M059J (cell line): ENCODE data around the gene BABAM2. TPM values are rescaled to one million over a fixed set of nuclear protein-coding genes. Genes with fewer than 3 reads are reported as not detected.
A peak's percentile ranks its signal among the peaks of the same experiment; 100 is the strongest.
"Not testable (repeated sequence)": the region's sequence is repeated elsewhere in the genome, so short reads cannot be mapped to it uniquely, and the experiment has no call there.

ENCODE experiments used
- DNase-seq: peaks from one replicate; pipeline ENCODE4 v3.0.0-alpha.2; 2012; ENCODE audit warnings: low read depth
- total RNA-seq: library from RNA; depleted of rRNA; stranded (reverse); fragments of >200 nt; shearing (Covaris generic); gene quantifications from 2 replicates; pipeline ENCODE4 v1.2.3, GENCODE V29; 2014

Gene BABAM2
- total RNA-seq, 1 experiment from 2014 or later = 41.8 TPM

DNA sequence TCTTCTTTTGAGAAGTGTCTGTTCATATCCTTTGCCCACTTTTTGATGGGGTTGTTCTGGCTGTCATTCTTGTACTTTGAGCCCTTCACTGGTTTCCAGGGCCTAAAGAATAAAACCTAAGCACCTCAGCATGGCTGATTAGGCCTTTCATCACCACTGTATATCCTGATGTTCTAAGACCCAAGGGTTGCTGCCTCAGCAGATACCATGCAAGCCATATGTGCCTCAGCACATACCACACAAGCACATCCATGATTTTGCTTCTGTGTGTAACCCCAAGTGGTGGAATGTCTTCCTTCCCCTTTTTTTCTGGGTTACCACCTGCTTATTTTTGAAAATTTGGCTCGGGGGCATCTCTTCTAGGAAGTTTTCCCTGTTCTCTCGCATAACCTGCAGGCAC is 11.7 kb upstream of the BABAM2 start:
- no peak for DNase-seq

DNA sequence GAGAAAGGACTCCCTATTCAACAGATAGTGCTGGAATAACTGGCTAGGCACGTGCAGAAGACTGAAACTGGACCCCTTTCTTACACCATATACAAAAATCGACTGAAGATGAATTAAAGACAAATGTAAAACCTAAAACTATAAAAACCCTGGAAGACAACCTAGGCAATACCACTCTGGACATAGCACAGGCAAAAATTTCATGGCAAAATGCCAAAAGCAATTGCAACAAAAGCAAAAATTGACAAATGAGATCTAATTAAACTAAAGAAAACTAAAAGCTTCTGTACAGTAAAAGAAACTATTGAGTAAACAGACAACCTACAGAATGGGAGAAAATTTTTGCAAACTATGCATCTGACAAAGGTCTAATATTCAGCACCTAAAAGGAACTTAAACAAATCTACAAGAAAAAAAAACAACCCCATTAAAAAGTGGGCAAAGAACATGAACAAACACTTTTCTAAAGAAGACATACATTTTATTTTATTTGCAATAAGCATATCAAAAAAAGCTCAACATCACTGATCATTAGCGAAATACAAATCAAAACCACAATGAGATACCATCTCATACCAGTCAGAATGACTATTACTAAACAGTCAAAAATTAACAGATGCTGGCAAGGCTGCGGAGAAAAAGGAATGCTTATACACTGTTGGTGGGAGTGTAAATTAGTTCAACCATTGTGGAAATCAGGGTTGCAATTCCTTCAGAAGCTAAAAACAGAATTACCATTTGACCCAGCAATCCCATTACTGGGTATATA is 8.5 kb upstream of the BABAM2 start:
- peak; percentile 72 for DNase-seq

DNA sequence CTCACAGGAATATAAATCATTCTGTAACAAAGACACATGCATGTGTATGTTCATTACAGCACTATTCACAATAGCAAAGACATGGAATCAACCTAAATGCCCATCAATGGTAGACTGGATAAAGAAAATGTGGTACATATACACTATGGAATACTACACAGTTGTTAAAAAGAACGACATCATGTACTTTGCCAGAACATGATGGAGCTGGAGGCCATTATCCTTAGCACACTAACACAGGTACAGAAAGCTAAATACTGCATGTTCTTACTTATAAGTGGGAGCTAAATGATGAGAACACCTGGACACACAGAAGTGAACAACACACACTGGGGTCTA is 8.0 kb upstream of the BABAM2 start:
- DNase-seq = not testable (repeated sequence)

DNA sequence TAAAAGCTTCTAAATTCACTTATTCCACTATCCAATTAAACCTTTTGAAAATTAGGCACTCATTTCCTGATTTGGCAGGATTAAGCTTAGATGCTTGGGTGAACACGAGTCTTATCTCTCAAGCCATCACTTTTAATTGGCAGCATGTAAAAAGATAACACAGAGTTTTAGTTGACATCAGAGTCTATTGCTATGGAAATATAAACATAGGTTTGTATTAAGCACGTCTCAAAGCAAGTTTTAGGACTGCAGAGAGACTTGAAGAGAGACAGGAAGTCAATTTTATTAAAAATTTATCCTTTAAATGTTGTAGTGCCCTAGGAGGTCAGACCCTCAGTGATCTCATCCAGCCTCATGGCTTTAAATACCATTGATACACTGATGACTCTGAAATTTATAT is 5.9 kb upstream of the BABAM2 start:
- peak; percentile 85 for DNase-seq

DNA sequence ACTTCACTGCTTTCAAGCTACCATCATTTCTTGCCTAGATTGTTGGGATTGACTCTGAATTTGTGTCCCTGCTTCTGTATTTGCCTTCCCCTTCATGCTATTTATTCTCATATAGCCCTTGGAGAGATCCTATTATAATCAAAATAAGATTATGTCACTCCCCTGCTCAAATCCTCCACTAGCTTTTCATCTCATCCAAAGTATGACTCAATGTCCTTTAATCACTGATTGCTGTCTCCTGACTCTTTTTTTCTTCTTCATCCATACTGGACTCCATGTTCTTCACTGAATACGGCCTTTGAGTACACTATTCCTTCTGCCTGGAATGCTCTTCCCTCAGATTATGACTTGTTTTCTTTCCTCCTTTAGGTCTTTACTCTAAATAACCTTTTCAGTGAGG is 5.3 kb upstream of the BABAM2 start:
- DNase-seq = peak; percentile 58

DNA sequence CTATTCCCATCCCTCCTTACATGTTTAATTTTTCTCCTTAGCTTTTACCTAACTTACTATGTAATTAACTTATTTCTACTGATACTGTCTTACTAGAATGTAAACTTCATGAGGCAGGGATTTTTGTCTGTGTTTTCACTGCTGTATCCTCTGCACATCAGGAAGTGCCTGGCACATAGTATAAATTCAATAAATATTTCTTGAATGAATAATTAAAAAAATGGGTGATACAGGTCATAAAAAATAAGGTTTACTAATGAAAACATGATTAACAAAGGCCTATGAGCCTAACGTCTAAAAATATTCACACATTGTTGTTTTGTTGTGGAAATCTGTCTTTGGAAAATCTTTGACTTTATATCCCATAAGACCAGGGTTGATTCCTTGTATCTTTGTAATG is 4.9 kb upstream of the BABAM2 start:
- no peak for DNase-seq

DNA sequence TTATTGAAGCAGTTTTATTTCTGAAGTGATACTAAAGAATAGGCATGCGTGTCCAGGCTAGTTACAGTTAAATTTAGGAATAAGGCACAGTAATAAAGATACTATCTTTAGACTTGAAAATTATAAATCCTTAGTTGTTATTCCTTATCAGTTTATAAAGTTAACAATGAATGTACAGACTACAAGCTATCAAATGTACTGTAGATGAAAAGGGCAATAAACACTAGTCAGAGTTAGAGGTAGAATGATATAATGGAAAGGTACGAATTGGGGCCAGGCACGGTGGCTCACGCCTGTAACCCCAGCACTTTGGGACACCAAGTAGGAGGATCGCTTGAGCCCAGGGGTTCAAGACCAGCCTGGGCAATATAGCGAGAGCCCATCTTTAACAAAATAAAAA is 4.2 kb upstream of the BABAM2 start:
- DNase-seq = no peak

DNA sequence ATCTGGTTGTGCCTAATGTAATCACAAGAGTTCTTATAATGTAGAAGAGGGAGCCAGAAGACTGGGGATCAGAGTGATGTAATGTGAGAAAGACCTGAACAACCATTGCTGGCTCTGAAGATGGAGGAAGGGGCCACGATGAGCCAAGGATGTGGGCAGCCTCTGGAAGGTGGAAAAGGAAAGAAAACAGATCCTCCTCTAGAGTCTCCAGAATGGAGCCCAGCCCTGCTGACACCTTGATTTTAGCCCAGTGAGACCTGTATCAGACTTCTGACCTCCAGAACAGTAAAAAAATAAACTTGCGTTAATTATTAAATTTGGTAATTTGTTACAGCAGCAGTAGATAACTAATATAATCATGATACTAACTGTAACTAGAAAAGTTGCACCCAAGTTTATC is 3.4 kb upstream of the BABAM2 start:
- DNase-seq = no peak

DNA sequence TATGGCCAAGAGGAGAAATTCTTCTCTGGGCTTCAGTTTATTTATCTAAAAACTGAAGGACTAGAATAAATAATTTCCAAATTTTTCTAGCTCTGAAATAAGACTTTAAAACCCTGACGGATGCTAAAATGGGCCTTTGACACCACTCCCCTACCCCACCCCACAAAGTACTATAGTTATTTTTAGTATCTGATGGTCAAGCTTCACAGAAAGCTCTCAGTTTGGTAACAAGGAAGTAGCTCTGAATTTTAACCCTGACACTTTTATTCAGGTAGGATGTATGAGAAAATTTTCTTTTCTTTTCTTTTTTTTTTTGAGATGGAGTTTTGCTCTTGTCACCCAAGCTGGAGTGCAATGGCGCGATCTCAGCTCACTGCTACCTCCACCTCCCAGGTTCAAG is 2.7 kb upstream of the BABAM2 start:
- DNase-seq = no peak

DNA sequence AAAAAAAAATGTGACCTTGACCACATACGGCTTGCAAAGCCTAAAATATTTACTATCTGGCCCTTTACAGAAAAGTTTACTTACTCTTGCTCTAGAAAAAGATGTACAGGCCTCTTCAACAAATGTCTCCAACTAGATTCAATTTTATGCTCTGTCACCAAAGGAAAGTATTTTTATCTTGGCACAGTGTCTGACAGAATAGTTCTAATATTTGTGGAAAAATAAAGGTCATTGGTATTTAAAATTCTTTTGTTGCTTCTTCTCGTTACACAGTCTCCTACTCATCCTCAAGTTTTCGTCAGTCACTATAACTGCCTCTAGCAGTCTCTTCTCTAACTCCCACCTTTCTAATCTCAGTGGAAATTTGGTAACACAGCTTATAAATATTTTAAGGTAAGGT is 1.7 kb upstream of the BABAM2 start:
- peak; percentile 59 for DNase-seq

DNA sequence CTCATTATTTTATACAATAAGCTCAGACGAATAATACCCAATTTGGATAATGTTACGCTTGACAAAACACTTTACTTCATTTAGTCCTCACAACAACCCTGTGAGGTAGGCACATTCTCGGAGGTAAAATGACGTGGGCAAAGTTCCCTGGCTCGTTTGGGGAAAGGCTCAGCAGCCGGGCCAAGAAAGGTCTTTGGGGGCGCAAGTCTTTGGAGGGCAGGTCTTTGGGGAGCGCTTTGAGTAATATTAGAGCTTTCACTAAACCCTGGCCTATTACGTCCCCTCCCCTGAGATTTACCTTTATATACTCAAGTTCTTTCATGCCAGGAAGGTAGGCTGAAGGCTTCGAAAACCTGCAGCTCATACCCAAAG is 769 bp upstream of the BABAM2 start:
- peak; percentile 56 for DNase-seq

DNA sequence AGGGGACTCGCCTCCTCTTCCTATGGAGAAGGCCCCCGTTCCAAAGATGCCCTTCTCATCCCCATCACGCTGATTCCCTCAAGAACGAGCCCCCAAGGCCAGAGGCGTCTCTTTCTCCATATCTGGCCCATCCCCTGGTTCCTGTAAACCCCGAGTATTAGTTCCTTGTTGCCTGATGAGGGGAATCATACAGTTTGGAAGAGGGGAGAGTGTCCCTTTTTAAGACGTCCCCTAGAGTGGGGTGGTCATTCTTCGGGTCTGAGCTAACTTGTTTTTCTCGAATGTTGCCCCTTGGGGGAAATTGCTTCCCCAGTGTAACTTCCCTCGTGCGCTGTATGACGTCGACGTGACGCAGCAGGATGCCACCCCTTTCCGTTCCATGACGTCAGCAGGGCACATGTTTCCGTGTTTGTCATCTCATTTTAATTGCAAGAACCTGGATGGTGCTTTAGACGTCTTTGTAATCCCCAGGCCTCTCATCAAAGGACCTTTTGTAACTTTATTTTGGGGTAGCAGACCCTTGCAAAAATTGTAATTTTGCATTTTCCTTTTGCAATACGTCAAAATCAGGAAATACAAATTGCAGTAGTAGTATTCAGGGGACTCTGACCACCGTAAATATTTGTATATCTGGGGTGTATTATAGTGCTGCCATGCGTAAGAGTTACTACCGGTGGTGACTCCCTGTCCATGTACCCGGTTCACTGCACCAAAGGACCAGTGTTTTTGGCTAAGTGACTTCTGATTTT is 569 bp downstream of the BABAM2 start:
- peak; percentile 77 for DNase-seq

DNA sequence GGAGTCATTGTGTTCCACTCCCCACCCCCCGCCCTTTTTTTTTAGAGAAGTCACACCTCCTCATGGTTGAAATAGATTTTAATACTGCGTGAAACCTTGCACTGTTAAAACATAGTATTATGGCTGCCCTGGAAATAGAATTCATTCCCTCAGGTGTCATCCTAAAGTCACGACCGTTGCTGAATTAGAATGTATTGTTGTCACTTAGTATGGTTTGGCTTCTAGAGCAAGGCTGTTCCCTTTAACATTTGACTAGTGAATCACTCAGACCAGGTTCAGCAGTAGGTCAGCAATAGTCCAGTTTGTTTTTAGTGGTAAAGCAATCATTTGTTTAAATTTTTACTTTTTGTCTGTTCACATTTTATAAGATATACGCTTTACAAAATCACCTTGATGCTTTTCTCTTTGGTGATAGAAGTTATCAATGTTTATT is 1.2 kb downstream of the BABAM2 start:
- peak; percentile 58 for DNase-seq

DNA sequence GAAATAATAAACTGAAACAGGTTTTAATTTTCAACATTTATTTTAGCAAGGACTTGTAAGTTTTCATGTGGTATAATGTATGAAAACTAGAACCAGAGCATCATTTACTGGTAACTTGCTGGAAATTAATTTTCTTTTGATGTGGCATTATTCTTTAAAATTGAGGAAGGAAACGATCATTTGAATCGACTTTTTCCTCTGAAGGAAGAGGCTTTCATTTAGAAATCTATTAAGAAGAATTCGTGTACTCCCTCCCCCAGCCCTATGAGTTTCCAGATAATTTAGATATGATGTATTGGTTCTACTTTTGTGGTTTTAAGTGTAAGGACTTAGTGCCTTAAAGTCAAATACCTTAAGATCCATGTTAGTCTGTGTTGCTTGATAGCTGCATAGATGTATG is 2.5 kb downstream of the BABAM2 start:
- DNase-seq = no peak

DNA sequence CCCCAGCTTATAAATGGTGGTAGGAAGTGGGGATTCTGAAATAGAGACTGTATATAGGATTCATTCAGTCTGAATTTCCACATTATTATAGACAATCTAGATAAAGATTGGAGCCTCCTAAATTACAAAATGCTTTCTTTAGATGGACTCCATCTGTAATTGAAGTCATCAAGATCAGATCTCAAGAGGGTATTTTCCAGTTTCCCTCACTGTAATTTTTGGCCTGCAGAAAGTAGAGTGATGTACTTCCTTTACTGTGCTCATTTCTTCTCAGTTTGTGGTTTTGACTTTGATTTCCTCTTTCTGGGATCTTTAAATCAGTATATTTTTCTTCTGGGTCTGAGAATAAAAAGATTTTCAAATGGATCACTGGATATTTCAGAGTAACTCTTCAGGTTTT is 7.2 kb downstream of the BABAM2 start:
- DNase-seq = no peak

DNA sequence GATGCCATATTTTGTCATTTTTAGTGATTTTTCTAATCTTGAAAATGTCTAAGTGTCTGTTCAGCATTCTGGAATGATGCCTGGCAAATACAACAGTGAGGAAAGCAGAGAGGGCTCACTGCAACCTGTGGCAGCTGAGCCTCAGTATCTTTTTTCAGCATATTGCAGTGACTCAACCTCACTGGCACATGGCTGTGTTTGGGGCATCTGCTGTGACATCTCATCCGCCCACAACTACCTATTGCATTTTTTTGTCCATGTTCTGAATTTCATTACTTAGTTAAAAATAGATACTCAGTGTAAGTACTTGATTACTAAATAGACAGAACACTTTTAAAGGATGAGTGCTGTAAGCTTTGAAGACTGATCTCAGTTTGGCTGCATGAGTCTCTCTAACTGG is 10.7 kb downstream of the BABAM2 start:
- DNase-seq = peak; percentile 32

DNA sequence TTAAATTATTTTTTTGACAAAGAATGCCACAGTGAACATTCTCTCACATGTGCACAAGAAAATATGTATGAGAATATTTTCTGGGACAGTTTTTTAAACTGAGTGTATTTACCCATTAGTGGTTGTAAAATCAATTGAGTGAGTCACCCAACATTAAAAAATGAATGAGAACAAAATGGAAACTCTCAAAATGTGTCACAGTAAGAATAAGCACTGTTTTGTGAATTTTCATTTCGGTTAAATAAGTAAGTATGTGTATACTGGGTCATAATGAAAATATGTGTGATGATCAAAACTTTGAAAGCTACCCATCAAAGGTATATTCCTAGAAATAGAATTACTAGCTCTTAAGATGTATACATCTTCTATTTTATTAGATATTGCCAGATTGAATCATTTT is 11.6 kb downstream of the BABAM2 start:
- no peak for DNase-seq

DNA sequence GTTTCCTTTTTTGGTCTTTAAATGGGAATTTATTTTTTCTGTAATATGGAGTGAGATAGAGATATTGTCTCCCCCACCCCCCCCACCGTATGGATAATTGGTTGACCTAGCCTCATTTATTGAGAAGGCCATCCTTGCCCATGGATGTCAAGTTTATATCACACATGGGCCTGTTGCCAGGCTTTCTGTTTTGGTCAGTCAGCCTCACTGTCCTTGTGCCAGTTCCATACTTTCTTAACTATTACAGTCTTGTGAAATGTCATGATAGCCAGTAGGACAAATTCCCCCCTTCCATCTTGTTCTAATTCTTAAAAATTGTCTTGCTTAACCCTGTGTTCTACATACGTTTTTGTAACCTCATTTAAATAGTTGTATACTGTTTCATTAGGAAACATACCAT is 12.5 kb downstream of the BABAM2 start:
- no peak for DNase-seq

DNA sequence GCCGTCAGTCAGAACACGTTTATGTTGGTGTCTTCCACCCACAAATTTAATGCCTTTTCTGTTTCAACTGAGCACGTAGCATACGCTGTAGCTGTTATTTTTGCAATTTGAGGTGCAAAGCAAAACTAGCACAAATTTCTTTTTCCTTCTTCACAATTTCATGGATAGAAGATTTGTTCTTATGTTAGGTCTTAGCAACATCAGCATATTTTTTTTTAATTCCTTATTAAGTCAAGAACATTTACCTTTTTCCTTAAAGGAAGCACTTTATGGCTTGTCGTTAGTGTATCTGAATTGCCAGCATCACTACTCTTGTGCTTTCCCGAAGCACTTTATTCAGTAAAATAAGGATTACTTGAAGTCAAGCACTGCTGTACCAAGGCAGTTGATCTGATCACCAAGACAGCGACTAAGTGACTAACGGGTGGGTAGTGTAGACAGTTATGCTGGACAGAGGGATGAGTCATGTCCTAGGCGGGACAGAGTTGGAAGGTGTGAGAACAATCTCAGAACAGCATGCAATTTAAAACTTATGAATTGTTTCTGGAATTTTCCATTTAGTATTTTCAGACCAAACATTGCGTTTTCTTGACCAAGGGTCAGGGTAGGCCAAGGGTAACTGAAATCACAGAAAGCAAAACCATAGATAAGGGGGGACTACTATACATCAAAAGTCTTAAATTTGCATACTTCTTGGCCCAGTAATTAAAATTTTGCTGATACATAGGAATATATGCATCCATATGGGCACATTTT is 13.3 kb downstream of the BABAM2 start:
- DNase-seq = peak; percentile 79

DNA sequence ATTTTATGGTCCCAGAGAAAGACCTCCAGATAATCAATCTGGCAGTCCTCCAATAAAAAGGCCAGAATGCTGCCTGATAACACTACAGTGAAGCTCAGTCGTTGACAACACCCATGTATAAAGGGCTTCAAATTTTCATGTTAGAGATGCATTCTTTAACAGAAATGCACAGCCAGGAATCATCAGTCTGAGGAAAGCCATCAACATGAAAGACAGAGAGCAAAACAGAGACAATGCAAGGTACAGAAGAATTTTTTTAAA is 13.8 kb downstream of the BABAM2 start:
- no peak for DNase-seq

DNA sequence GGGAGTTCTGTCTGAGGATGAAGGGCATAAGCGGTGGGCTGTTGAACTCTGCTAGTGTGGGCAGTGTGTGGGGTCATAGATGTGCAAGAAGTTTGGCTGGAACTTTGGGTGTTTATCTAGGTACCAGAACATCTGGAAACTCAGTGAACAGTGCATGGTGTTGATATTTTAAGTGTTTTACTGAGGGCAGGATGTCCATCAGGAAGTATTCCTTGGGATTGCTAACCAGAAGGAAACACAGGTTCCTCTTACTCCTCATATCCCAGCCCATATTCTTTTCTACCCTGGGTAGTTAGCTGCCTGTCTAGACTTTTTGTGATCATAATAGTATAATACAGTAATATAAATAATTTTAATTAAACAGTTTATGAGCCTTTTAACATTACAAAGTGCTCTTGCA is 15.5 kb downstream of the BABAM2 start:
- no peak for DNase-seq

DNA sequence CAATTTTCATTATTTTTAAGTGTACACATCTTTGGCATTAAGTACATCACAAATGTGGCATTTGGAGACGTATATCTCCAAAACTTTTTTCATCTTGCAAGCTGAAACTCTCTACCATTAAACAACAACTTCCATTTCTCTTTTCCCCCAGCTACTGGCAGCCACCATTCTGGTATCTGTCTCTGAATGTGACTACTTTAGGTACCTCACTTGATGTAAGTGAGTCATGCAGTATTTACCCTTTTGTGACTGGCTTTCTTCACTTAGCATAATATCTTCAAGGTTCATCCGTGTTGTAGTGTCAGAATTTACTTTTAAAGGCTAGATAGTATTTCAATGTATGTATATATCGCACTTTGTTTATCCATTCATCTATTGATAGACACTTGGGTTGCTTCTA is 17.0 kb downstream of the BABAM2 start:
- DNase-seq = peak; percentile 24

DNA sequence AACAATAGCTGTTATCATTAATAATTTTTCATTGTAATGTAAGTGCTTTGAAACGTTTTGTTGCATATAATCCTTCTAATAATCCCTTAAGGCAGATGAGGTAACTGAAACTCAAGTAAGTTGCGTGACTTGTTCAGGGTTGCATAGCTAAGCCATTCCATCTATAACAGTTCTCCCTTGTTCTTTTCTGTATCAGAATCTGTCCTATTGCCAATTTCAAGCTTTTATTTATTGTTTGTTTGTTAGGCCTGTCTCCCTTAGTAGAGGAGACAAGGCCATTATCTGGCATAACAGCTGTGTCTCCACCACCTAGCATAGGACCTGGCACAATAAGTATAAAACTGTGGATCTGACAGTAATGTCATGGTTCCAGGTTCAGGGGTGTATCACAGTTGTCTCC is 19.4 kb downstream of the BABAM2 start:
- DNase-seq = no peak
